Measurements from ENCODE around the gene SLC37A2.
"Not testable (repeated sequence)": the region's sequence is repeated elsewhere in the genome, so short reads cannot be mapped to it uniquely, and the experiment has no call there.

The SLC37A2 gene

DNA sequence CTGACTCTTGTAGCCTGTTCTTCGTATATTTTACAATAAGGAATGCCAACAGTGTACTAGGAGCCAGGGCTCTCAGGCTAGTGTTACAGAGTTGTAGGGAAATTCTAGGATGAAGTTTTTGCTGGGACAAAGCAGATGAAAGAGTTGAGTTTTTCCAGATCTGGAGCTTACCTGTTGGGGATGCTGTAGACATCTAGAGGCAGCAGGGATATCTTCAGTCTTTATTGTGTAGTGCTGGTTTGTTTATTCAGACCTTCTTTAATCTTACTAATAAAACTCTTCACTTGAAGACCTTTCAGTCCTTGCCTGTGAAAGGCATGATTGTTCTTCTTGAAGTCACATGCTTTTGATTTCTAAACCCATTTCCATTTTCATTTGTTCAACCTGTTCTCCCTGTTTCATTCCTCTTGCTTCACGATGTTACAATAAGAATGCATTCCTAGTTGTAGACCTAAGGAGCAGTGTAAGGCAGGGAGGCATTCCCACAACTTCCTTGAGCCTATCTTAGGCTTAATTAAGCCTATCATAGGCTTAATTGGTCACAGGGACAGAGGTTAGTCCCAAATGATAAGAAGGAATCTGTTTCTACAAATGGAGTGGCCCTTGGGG lies 7.9 kb upstream of the SLC37A2 start:
- Histone ChIP-seq H3K36me3 (ENCODE audit: control insufficient read depth, insufficient read depth, low read length) (no peaks in the 10 kb centered on the region), H3K4me3 (ENCODE audit: insufficient read depth, low read depth, low read length) (no peak overlapping the region), H3K4me1 (ENCODE audit: control insufficient read depth, insufficient read depth, low read length) (no peaks in the 10 kb centered on the region), H3K27me3 (ENCODE audit: control insufficient read depth, insufficient read depth, low read length, poor library complexity, severe bottlenecking) (no peaks in the 10 kb centered on the region), H3K9me3 (ENCODE audit: control insufficient read depth, low read length) (no peaks in the 10 kb centered on the region), H3K27ac (ENCODE audit: insufficient read depth, low read depth, low read length, poor library complexity, severe bottlenecking) (no peak overlapping the region)
- 87 to 92% methylated on average over 2 of the region's 2 CpGs for WGBS, 2 experiments

DNA sequence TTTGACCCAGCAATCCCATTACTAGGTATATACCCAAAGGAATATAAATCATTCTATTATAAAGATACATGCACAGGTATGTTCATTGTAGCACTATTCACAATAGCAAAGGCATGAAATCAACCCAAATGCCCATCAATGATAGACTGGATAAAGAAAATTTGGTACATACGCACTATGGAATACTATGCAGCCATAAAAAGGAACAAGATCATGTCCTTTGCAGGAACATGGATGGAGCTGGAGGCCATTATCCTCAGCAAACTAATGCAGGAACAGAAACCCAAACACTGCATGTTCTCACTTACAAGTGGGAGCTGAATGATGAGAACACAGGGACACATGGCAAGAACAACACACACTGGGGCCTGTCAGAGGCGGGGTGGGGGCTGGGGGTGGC lies 7.0 kb upstream of the SLC37A2 start:
- not testable (repeated sequence) for H3K27me3 ChIP-seq (ENCODE audit: control insufficient read depth, insufficient read depth, low read length, poor library complexity, severe bottlenecking); H3K9me3 ChIP-seq (ENCODE audit: control insufficient read depth, low read length); H3K4me1 ChIP-seq (ENCODE audit: control insufficient read depth, insufficient read depth, low read length); H3K4me3 ChIP-seq (ENCODE audit: insufficient read depth, low read depth, low read length); H3K27ac ChIP-seq (ENCODE audit: insufficient read depth, low read depth, low read length, poor library complexity, severe bottlenecking); H3K36me3 ChIP-seq (ENCODE audit: control insufficient read depth, insufficient read depth, low read length)
- WGBS, 2 experiments: 88 to 97% methylated on average over 2 of the region's 2 CpGs

DNA sequence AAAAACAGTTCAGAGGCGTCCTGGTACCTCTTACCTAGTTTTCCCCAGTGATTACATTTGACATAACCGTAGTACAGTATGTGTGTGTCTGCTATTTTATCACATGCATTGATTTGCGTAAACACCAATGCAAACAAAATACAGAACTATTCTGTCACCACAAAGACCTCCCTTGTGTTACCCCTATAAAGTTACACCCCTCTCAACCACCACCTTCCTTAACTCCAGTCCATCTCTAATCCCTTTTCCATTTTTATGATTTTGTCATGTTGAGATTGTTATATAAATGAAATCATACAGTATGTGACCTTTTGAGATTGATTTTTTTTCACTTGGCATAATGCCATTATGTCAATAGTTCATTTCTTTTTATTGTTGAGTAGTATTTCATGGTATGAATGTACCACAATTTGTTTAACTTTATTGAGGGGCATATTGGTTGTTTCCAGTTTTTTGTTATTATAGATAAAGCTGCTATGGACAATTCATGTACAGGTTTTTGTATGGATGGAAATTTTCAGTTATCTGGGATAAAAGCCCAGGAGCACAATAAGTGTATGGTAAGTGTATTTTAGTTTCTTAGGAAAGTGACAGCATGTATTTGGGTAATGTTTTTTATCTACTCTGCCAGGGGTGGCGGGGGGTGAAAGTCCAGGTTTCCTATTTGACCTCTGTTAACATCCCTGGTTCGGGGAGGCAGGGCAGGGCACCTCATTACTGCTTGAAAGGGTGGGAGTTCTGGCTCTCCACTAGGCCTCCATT lies 6.0 kb upstream of the SLC37A2 start:
- no peaks in the 10 kb centered on the region for H3K36me3 ChIP-seq (ENCODE audit: control insufficient read depth, insufficient read depth, low read length)
- H3K4me1 ChIP-seq (ENCODE audit: control insufficient read depth, insufficient read depth, low read length): no peaks in the 10 kb centered on the region
- no peaks in the 10 kb centered on the region for H3K9me3 ChIP-seq (ENCODE audit: control insufficient read depth, low read length)
- no peak overlapping the region for H3K4me3 ChIP-seq (ENCODE audit: insufficient read depth, low read depth, low read length)
- 91 to 96% methylated on average over 5 of the region's 5 CpGs for WGBS, 2 experiments
- peaks cover 13% of the 10 kb centered on the region for H3K27me3 ChIP-seq (ENCODE audit: control insufficient read depth, insufficient read depth, low read length, poor library complexity, severe bottlenecking)
- H3K27ac ChIP-seq (ENCODE audit: insufficient read depth, low read depth, low read length, poor library complexity, severe bottlenecking): no peak overlapping the region

DNA sequence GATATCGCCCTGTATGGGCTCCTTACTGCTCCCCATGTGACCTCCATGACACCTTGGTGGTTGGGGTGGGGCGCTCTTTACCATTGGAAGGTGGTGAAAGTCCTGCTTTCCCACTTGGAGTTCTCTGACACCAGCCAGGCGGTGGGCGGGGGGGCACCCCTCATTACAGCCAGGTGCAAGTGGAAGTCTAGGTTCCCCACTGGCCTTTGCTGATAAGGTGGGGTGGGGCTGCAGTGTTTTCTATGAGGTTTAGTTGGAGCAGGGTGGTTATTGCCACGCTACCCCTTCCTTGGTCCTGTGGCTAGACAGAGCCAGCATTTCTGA lies 5.5 kb upstream of the SLC37A2 start:
- H3K4me1 ChIP-seq (ENCODE audit: control insufficient read depth, insufficient read depth, low read length): peaks cover 5% of the 10 kb centered on the region
- no peak overlapping the region for H3K4me3 ChIP-seq (ENCODE audit: insufficient read depth, low read depth, low read length)
- no peak overlapping the region for H3K27ac ChIP-seq (ENCODE audit: insufficient read depth, low read depth, low read length, poor library complexity, severe bottlenecking)
- H3K36me3 ChIP-seq (ENCODE audit: control insufficient read depth, insufficient read depth, low read length): no peaks in the 10 kb centered on the region
- 93 to 98% methylated on average over 5 of the region's 5 CpGs for WGBS, 2 experiments
- peaks cover 19% of the 10 kb centered on the region for H3K27me3 ChIP-seq (ENCODE audit: control insufficient read depth, insufficient read depth, low read length, poor library complexity, severe bottlenecking)
- H3K9me3 ChIP-seq (ENCODE audit: control insufficient read depth, low read length): no peaks in the 10 kb centered on the region

DNA sequence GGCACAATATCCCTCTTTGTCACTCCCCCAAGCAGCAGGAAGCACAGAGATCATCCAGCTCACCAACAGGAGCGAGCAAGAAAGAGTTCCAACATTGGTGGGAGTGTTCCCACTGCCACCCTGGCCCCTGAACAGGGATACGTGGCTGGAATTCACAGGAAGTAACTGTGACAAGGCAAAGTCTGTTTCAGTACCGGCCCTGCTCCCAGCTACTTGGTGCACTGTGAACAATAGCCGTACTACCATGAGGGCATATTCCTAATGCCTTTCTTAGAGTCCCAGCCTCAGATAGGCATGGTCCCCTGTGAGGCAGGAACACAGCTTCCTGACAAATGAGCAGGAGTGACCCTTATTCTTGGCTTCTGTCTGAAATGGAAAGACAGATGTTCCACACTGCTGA lies 1.8 kb upstream of the SLC37A2 start:
- WGBS, 2 experiments: 79 to 81% methylated on average over 4 of the region's 4 CpGs
- Histone ChIP-seq H3K27ac (ENCODE audit: insufficient read depth, low read depth, low read length, poor library complexity, severe bottlenecking) (no peak overlapping the region), H3K27me3 (ENCODE audit: control insufficient read depth, insufficient read depth, low read length, poor library complexity, severe bottlenecking) (peaks cover 54% of the 10 kb centered on the region), H3K9me3 (ENCODE audit: control insufficient read depth, low read length) (no peaks in the 10 kb centered on the region), H3K36me3 (ENCODE audit: control insufficient read depth, insufficient read depth, low read length) (no peaks in the 10 kb centered on the region), H3K4me3 (ENCODE audit: insufficient read depth, low read depth, low read length) (no peak overlapping the region), H3K4me1 (ENCODE audit: control insufficient read depth, insufficient read depth, low read length) (peaks cover 7% of the 10 kb centered on the region)

DNA sequence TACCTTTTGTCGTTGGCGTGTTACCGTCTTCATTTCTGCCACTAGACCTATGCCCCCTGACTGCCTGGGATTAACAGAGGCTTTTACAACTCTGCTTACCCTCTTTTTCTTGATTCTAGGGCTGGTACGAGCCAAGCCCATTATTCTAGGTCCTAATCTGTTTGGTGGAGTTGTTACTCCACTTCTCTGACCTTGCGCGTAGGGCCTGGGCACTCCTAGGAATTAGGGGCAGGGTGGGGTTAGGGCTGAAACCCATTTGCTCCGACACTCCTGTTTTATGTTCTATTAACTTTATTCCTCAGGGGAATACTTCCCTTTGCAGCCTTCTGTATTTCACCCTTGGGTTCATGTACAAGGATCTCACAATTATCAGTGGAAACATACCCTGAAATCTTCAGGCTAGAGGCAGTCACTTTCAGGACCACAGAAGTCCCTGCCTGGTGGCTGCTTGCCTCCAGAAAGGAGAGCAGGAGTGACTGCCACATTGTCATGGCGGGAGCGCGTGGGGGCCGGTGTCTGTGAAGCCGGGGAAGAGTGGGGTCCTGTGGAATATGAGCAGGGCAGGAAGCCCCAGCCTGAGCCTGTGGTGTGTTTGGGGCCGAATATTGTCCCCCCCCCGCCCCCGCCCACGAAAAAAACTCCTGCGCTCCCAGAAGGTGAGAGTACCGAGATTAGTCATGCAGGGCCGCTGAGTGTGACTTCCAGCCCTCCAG lies 731 bp upstream of the SLC37A2 start:
- 40 to 41% methylated on average over 19 of the region's 19 CpGs for WGBS, 2 experiments
- Histone ChIP-seq H3K36me3 (ENCODE audit: control insufficient read depth, insufficient read depth, low read length) (no peaks in the 10 kb centered on the region), H3K4me1 (ENCODE audit: control insufficient read depth, insufficient read depth, low read length) (peaks cover 7% of the 10 kb centered on the region), H3K4me3 (ENCODE audit: insufficient read depth, low read depth, low read length) (peak overlapping the region; percentile 52), H3K9me3 (ENCODE audit: control insufficient read depth, low read length) (no peaks in the 10 kb centered on the region), H3K27me3 (ENCODE audit: control insufficient read depth, insufficient read depth, low read length, poor library complexity, severe bottlenecking) (peaks cover 55% of the 10 kb centered on the region), H3K27ac (ENCODE audit: insufficient read depth, low read depth, low read length, poor library complexity, severe bottlenecking) (no peak overlapping the region)

DNA sequence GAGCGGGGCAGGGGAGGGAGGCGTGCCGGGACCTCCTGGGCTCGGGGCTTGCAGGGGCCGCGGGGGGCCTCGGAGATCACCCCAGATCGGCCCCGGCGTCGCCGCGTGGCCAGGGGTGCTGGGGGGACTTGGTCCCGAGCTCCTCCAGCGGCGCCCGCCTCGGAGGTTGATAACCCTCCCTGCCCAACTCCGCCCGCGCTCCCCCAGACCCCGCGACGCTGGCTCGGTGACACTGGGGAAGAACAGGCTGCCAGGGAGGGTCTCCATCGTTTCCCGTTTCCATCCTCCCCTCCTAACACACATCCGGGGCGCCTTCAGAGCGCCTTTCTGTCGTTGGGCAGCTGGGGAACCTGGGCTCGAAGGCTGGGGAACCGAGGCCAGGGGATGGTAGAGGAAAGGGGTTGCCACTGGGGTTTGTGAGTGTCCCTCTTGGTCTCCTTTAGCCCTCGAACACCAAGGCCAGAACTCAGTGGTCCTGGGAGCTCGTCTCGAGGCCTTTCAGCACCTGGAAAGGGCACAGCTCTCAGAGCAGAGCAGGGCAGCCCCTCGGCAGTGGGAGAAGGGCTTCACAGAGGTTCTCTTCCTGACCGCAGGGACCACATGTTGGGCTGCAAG lies 431 bp downstream of the SLC37A2 start:
- peak overlapping the region; percentile 52 for H3K4me3 ChIP-seq (ENCODE audit: insufficient read depth, low read depth, low read length)
- H3K27me3 ChIP-seq (ENCODE audit: control insufficient read depth, insufficient read depth, low read length, poor library complexity, severe bottlenecking): peaks cover 55% of the 10 kb centered on the region
- no peak overlapping the region for H3K27ac ChIP-seq (ENCODE audit: insufficient read depth, low read depth, low read length, poor library complexity, severe bottlenecking)
- H3K36me3 ChIP-seq (ENCODE audit: control insufficient read depth, insufficient read depth, low read length): no peaks in the 10 kb centered on the region
- WGBS, 2 experiments: 2% methylated on average over 38 of the region's 38 CpGs
- peaks cover 7% of the 10 kb centered on the region for H3K4me1 ChIP-seq (ENCODE audit: control insufficient read depth, insufficient read depth, low read length)
- H3K9me3 ChIP-seq (ENCODE audit: control insufficient read depth, low read length): no peaks in the 10 kb centered on the region

DNA sequence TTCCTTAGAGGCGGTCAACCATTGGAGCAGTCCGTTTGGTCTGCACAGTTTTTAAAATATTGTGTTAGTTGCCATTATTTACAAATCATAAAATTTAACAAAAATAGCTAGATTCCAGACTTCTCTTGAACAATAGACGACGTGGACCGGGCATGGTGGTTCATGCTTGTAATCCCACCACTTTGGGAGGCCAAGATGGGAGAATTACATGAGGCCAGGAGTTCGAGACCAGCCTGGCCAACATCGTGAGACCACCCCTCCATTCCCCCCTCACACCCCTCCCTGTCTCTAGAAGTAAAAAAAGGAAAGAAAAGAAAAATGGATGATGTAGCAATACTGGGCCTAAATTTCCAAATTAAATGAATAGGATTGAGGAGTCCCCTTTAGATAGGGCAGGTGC lies 965 bp downstream of the SLC37A2 start:
- Histone ChIP-seq H3K27me3 (ENCODE audit: control insufficient read depth, insufficient read depth, low read length, poor library complexity, severe bottlenecking) (peaks cover 55% of the 10 kb centered on the region), H3K27ac (ENCODE audit: insufficient read depth, low read depth, low read length, poor library complexity, severe bottlenecking) (no peak overlapping the region), H3K4me3 (ENCODE audit: insufficient read depth, low read depth, low read length) (peak overlapping the region; percentile 52), H3K9me3 (ENCODE audit: control insufficient read depth, low read length) (no peaks in the 10 kb centered on the region), H3K4me1 (ENCODE audit: control insufficient read depth, insufficient read depth, low read length) (peaks cover 7% of the 10 kb centered on the region), H3K36me3 (ENCODE audit: control insufficient read depth, insufficient read depth, low read length) (no peaks in the 10 kb centered on the region)
- WGBS, 2 experiments: 72 to 78% methylated on average over 4 to 6 of the region's 7 CpGs

DNA sequence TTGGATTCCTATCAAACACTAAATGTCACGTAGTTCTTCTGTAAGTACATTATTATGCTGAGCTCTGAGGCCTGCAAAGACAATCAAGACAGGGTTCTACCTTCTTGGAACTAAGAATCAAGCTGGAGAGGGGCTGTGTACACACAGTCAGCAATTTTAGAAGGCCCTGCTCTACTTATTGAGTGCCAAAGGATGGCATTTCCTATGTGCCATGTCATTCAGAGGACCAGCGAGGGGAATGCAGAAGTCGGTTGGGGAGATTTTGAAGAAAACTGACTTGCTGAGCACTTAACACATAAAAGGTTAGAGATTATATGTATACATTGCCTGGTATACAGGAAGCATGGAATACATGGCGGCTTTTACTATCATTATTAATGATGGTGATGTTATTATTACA lies 5.3 kb downstream of the SLC37A2 start:
- WGBS, 2 experiments: 96% methylated on average over 3 of the region's 4 CpGs

DNA sequence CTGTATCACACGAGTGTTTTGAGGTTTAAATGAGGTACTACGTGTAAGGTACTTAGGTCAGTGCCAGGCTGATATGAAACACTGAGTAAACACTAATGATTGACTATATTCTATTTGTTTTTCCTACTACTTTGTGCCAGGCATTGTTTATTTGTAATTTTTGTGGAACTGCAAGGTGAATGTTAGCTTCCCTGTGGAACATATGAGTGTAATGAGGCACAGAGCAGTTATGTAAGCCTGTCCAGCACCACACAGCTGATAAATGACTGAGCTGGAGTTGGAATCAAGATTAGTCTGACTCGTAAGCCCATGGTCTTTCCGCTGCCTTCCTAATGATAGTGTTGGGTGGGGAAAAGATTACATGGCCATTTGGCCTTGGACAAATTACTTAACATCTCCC lies 5.9 kb downstream of the SLC37A2 start:
- Histone ChIP-seq H3K4me3 (ENCODE audit: insufficient read depth, low read depth, low read length) (no peak overlapping the region), H3K27ac (ENCODE audit: insufficient read depth, low read depth, low read length, poor library complexity, severe bottlenecking) (no peak overlapping the region), H3K9me3 (ENCODE audit: control insufficient read depth, low read length) (no peaks in the 10 kb centered on the region), H3K27me3 (ENCODE audit: control insufficient read depth, insufficient read depth, low read length, poor library complexity, severe bottlenecking) (peaks cover 22% of the 10 kb centered on the region), H3K4me1 (ENCODE audit: control insufficient read depth, insufficient read depth, low read length) (peaks cover 9% of the 10 kb centered on the region), H3K36me3 (ENCODE audit: control insufficient read depth, insufficient read depth, low read length) (no peaks in the 10 kb centered on the region)
- 93 to 94% methylated on average over 4 of the region's 4 CpGs for WGBS, 2 experiments

More for the DNA sequence above, 5.3 kb downstream of the SLC37A2 start:
- Histone ChIP-seq H3K4me3 (ENCODE audit: insufficient read depth, low read depth, low read length) (no peak overlapping the region), H3K9me3 (ENCODE audit: control insufficient read depth, low read length) (no peaks in the 10 kb centered on the region), H3K4me1 (ENCODE audit: control insufficient read depth, insufficient read depth, low read length) (peaks cover 9% of the 10 kb centered on the region), H3K27ac (ENCODE audit: insufficient read depth, low read depth, low read length, poor library complexity, severe bottlenecking) (no peak overlapping the region), H3K36me3 (ENCODE audit: control insufficient read depth, insufficient read depth, low read length) (no peaks in the 10 kb centered on the region), H3K27me3 (ENCODE audit: control insufficient read depth, insufficient read depth, low read length, poor library complexity, severe bottlenecking) (peaks cover 29% of the 10 kb centered on the region)
